Ascending aorta (tissue), 2 donors: ENCODE results near the gene THUMPD1. TPM values are rescaled to one million over a fixed set of nuclear protein-coding genes. Genes with fewer than 3 reads are reported as not detected.
A peak's percentile ranks its signal among the peaks of the same experiment; 100 is the strongest.

Experiments used
- DNase-seq, 2 donors: peaks; one replicate each; pipeline ENCODE4 v3.0.0-alpha.2; 2019; ENCODE audit warnings: low spot score in 2 of 2
- H3K27ac ChIP-seq, 2 donors: fragments of 200-600 bp; sonication (generic); one replicate each; pipeline ENCODE4 v1.5.1; 2016 to 2017; ENCODE audit warnings: mild to moderate bottlenecking in 1 of 2
- H3K27me3 ChIP-seq: fragments of 200-600 bp; sonication (generic); one replicate; pipeline ENCODE4 v1.5.1; 2017
- H3K36me3 ChIP-seq, 2 donors: fragments of 200-600 bp; sonication (generic); one replicate each; pipeline ENCODE4 v1.5.1; 2016
- H3K4me1 ChIP-seq, 2 donors: fragments of 200-600 bp; sonication (generic); one replicate each; pipeline ENCODE4 v1.5.1; 2016 to 2017; ENCODE audit warnings: mild to moderate bottlenecking in 1 of 2
- H3K4me3 ChIP-seq, 2 donors: fragments of 200-600 bp; sonication (generic); one replicate each; pipeline ENCODE4 v1.5.1; 2016 to 2017; ENCODE audit warnings: mild to moderate bottlenecking in 1 of 2
- H3K9me3 ChIP-seq, 2 donors: fragments of 200-600 bp; sonication (generic); one replicate each; pipeline ENCODE4 v1.5.1; 2016
- intact Hi-C: fragments of 100-400 bp; cut with DNase I; formaldehyde crosslinking; loops from one replicate; pipeline ENCODE4 v1.15.1; 2023
- total RNA-seq: library from RNA; depleted of rRNA; stranded (reverse); fragments of >200 nt; gene quantifications from one replicate; pipeline ENCODE4 v1.1.0, GENCODE V29; 2016
- TF ChIP-seq, protein P1 (sequence below), 3 experiments: fragments of 200-600 bp in 2 of 3; fragments of 450-650 bp in 1 of 3; sonication (generic) in 2 of 3; IDR thresholded peaks; one replicate each; pipeline ENCODE4 v1.5.1; 2016 to 2019; ENCODE audit warnings: antibody characterized with exemption in 3 of 3, mild to moderate bottlenecking in 1 of 3, moderate library complexity in 1 of 3

The THUMPD1 gene
- total RNA-seq, 1 donor from 2014 or later: 12.7 TPM

DNA sequence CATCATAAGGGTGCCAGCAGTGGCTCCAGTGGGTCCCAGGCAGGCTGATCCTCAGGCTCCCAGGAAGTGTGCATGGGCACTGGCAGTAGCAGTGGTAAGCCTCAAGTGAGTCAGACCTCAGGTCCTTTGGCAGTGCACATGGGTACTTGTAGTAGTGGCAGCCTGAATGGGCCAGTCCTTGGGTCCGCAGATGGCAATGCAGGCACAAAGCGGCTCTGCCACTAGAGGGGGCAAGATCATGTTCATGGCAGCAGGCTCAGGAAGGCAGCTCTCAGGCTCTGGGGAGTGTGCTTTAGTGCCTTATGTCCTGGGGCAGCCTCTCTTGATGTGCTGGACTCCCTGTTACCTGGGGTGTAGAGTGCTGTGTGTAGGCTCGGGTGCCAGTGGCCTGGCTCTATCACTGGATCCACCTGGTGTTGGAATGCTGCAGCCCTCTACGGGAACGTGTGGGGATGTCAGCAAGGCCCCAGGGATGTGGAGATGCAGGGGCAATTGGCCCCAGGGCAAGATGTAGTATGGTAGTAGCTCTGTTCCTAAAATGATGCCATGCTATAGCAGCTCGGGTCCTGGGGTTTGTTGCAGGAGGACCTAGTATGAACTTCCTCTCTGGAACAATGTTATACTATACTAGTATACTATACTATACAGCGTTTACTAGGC, 33.2 kb upstream of the THUMPD1 start:
- DNase-seq: no peak

DNA sequence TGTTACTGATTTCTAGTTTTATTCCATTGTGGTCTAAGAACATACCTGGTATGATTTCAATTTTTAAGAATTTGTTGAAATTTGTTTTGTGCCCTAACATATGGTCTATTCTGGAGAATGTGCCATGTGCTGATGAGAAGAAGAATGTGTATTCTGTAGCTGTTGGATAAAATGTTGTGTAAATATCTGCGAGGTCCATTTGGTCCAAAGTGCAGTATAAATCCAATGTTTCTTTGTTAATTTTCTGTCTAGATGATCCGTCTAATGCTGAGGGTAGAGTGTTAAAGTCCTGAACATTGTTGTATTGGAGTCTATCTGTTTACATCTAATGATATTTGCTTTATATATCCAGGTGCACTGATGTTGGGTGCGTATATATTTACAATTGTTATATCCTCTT, 32.1 kb upstream of the THUMPD1 start:
- TF ChIP-seq, protein P1, sequence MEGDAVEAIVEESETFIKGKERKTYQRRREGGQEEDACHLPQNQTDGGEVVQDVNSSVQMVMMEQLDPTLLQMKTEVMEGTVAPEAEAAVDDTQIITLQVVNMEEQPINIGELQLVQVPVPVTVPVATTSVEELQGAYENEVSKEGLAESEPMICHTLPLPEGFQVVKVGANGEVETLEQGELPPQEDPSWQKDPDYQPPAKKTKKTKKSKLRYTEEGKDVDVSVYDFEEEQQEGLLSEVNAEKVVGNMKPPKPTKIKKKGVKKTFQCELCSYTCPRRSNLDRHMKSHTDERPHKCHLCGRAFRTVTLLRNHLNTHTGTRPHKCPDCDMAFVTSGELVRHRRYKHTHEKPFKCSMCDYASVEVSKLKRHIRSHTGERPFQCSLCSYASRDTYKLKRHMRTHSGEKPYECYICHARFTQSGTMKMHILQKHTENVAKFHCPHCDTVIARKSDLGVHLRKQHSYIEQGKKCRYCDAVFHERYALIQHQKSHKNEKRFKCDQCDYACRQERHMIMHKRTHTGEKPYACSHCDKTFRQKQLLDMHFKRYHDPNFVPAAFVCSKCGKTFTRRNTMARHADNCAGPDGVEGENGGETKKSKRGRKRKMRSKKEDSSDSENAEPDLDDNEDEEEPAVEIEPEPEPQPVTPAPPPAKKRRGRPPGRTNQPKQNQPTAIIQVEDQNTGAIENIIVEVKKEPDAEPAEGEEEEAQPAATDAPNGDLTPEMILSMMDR (IDR thresholded peaks at IDR 0.05): no peak
- H3K27ac ChIP-seq: no peak overlapping the region
- no peaks in the 10 kb centered on the region for H3K9me3 ChIP-seq
- H3K4me3 ChIP-seq: no peak overlapping the region
- no peak for DNase-seq
- H3K4me1 ChIP-seq: no peaks in the 10 kb centered on the region
- no peaks in the 10 kb centered on the region for H3K36me3 ChIP-seq
- intact Hi-C loops: no loop called here
- no peaks in the 10 kb centered on the region for H3K27me3 ChIP-seq

More for the DNA sequence above, 33.2 kb upstream of the THUMPD1 start:
- Histone ChIP-seq H3K9me3 (no peaks in the 10 kb centered on the region), H3K4me3 (no peak overlapping the region), H3K27me3 (no peaks in the 10 kb centered on the region), H3K36me3 (no peaks in the 10 kb centered on the region), H3K4me1 (no peaks in the 10 kb centered on the region), H3K27ac (no peak overlapping the region)
- TF ChIP-seq, protein P1 (IDR thresholded peaks at IDR 0.05): peak in 1 of 3 experiments; percentile 33
- intact Hi-C loops: no loop called here

DNA sequence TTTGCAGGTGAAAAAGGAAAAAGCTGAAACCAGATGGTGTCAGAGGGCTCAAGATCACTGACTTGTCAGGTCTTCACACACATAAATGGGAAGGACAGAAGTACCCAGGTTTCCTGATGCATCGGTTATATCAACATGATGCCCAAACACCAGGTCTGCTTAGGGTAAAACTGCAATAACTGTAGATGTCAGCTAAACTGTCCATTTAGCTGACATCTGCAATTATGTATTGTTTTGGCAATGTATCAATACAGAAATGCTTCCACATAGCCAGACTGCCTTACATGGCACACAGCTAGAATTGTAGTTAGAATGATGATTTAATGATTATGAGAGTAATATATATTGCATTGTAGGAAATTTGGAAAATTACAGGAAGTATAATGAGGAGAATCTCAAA, 27.2 kb upstream of the THUMPD1 start:
- no peak for DNase-seq
- intact Hi-C loops: no loop called here
- Histone ChIP-seq H3K27ac (no peak overlapping the region), H3K9me3 (no peaks in the 10 kb centered on the region), H3K36me3 (no peaks in the 10 kb centered on the region), H3K4me1 (no peaks in the 10 kb centered on the region), H3K4me3 (no peak overlapping the region), H3K27me3 (no peaks in the 10 kb centered on the region)
- TF ChIP-seq, protein P1 (IDR thresholded peaks at IDR 0.05): no peak

DNA sequence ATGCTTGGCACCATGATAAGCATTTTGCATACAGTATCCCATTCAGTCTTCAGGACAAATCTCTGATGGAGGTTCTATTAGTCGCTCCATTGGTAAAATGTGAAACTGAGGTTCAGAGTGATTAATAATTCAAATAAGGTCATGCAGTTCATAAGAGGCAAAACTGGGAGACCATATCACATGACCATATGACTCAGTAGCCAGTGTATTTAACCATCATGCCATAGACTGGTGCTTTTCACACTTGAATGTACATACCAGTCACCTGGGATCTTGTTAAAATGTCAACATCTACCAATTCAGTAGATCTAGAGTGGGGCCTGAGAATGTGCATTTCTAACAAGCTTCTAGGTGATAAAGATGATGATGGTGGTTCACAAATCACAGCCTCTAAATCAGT, 26.5 kb upstream of the THUMPD1 start:
- DNase-seq: no peak
- TF ChIP-seq, protein P1 (IDR thresholded peaks at IDR 0.05): no peak
- Histone ChIP-seq H3K4me3 (no peak overlapping the region), H3K27me3 (no peaks in the 10 kb centered on the region), H3K4me1 (no peaks in the 10 kb centered on the region), H3K36me3 (no peaks in the 10 kb centered on the region), H3K27ac (no peak overlapping the region), H3K9me3 (no peaks in the 10 kb centered on the region)
- intact Hi-C loops: no loop called here

DNA sequence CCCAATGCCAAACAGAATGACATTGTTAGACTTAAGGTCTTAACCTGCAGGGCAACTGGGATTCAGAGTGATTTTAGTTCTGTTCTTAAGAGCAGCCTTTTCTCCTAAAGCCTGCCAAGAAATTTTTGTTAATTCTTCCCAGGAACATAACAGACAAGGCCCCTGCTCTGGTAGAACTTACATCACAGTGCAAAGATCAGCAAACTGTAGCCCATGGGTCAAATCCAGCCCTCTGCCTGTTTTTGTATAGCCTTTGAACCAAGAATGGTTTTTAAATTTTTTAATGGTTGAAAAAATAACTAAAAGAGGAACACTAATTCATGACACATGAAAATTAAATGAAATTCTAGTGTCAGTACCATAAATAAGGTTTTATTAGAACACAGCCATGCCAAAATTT, 26.0 kb upstream of the THUMPD1 start:
- DNase-seq: no peak
- intact Hi-C loops: no loop called here
- H3K27me3 ChIP-seq: no peaks in the 10 kb centered on the region
- no peaks in the 10 kb centered on the region for H3K9me3 ChIP-seq
- H3K4me1 ChIP-seq: no peaks in the 10 kb centered on the region
- H3K4me3 ChIP-seq: no peak overlapping the region
- TF ChIP-seq, protein P1 (IDR thresholded peaks at IDR 0.05): no peak
- H3K36me3 ChIP-seq: no peaks in the 10 kb centered on the region
- no peak overlapping the region for H3K27ac ChIP-seq

DNA sequence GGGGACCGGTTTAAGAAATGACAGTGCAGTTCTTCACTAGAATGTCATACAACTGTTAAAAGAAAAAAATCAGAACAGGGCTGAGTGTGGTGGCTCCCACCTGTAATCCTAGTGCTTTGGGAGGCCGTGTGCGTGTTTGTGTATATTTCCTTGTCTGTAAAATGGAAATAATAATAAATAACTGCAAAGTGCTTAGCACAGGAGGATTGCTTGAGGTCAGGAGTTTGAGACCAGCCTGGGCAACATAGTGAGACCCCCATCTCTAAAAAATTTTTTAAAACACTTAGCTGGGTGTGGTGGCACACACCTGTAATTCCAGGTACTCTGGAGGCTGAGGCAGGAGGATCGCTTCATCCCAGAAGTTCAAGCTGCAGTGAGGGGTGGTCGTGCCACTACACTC, 24.7 kb upstream of the THUMPD1 start:
- Histone ChIP-seq H3K4me3 (no peak overlapping the region), H3K4me1 (no peaks in the 10 kb centered on the region), H3K9me3 (no peaks in the 10 kb centered on the region), H3K27me3 (no peaks in the 10 kb centered on the region), H3K27ac (no peak overlapping the region), H3K36me3 (no peaks in the 10 kb centered on the region)
- no peak for DNase-seq
- TF ChIP-seq, protein P1 (IDR thresholded peaks at IDR 0.05): no peak
- intact Hi-C loops: no loop called here
